NOMO-1 treated with dmso at 0.1 percent for 144 hours (cell line): Measurements from ENCODE around the gene MRPL12.

Source experiments
- DNase-seq: peaks from one replicate; lab custom pipeline; 2025; ENCODE audit not compliant: unreplicated experiment; lab: John Stamatoyannopoulos, UW

MRPL12 gene

GRCh38 chr17:81700353-81701287 is 2.5 kb upstream of the MRPL12 start:
- no peak for DNase-seq

- no peak for DNase-seq
These were observed 1.7 kb upstream of the MRPL12 start for GRCh38 chr17:81701288-81702071.

DNA sequence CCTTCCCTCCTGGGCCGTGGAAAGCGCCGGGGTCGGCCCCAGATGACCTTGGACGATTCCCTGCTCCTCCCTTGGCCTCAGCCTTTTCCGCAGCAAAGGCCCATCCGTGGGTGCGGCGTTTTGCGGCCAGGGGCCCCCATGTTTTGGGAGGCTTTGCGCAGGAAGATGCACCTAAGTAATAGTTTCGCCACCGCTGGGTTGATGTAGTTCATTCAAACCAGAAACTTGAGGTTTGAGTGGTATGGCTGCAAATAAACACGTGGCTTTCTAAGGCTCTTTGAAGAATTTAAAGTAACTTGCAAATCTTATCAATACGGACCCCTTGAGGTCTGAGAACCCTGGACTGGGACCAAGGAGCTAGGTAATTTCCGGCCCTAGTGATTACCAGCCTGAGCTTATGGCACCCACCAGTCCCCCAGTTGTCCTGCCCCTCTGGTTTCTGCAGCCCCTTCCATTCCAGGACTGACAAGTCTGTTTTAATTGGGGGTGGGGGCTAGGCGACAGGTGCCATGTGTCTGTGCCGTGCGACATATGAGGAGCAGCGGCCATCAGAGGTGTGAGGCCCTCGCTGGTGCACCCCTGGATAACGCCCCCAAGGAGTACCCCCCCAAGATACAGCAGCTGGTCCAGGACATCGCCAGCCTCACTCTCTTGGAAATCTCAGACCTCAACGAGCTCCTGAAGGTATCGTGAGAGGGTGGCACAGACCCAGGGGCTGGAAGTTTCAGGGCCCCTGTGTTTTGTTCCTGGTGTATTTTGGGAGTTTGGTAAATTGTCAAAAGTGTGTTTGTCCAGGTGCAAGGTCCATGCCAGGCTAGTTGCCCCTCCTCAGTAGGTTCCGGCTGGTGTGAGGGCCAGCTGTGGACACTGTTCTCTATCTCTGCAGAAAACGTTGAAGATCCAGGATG is 834 bp downstream of the MRPL12 start:
- no peak for DNase-seq

- DNase-seq: no peak
These were observed 2.5 kb downstream of the MRPL12 start for GRCh38 chr17:81705518-81706231.

DNA sequence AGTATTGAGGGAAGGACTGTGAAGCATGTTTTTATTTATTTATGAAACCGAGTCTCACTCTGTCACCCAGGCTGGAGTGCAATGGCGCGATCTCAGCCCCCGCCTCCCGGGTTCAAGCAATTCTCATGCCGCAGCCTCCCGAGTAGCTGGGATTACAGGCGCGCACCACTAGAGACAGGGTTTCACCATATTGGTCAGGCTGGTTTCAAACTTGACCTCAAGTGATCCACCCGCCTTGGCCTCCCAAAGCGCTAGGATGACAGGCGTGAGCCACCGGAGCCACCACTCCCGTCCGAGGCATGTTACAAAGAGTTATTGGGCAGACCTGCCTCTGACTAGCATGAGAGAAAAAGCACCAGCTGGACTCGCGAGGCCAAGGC is 3.1 kb downstream of the MRPL12 start:
- no peak for DNase-seq

- DNase-seq: no peak
These were observed 3.8 kb downstream of the MRPL12 start for GRCh38 chr17:81706757-81707624.

DNA sequence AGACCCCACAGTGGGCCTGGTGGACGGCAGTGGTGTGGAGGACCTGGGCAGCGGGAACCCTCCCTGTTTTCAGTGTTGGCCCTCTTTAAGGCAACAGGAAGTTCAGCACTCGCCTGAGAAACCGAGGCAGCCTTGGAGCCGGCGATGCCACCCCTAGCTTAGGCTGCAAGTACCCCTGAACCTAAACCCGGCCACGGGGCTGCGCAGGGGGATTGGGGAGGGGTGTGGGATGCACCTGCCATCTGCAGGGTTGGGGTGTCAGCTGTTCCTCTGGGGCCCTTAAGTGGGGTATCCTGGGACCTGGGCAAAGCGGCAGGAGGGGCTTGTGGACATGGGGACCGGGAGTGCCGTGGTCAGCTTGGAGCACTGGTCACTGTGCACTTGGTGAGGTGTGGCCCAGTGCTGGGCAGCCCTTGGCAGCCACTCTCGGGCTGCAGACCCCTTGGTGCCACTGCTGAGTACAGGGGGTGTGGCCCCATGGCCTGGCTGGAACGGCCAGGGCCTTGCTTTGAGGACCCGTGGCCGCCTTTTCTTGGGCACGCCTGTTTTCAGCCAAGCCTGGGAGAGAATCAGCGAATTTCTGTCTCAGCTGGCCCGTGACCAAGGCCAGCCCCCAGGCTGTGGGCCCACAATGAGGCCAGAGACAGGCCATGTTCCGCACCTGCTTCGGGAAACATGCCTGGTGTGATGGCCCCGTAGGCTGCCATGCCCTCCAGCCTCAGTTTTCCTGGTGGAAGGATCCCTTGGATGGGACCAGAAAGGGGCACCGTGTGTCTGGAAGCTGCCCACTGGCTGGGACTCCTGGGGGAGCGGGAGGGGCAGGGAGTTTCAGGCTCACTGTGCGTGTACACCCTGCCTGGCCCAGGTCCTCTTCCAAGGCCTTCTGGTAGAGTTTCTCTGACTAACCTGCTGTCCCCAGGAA is 4.8 kb downstream of the MRPL12 start:
- DNase-seq: no peak

DNA sequence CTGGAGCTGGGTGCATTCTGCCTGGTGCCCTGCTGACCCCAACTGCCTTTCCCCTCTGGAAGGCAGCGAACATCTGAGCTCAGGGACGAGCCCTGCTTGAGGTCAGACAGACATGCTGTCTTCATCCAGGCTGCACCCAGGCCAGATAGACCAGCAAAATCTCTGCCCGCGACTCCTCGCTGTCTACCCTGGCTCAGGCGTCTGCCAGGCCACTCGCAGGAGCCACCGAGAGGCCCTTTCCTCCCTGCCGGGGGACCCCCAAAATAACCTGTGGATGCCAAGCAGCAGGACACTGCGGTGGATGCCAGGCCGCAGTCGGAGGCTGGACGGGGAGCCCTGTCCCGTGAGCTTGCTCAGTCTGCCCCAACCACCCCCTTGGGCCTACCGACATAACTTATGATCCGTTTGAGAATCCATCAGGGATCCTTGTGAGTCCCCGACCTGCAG is 5.6 kb downstream of the MRPL12 start:
- no peak for DNase-seq

GRCh38 chr17:81710514-81711308 is 7.5 kb downstream of the MRPL12 start:
- DNase-seq: peak; percentile 24

DNA sequence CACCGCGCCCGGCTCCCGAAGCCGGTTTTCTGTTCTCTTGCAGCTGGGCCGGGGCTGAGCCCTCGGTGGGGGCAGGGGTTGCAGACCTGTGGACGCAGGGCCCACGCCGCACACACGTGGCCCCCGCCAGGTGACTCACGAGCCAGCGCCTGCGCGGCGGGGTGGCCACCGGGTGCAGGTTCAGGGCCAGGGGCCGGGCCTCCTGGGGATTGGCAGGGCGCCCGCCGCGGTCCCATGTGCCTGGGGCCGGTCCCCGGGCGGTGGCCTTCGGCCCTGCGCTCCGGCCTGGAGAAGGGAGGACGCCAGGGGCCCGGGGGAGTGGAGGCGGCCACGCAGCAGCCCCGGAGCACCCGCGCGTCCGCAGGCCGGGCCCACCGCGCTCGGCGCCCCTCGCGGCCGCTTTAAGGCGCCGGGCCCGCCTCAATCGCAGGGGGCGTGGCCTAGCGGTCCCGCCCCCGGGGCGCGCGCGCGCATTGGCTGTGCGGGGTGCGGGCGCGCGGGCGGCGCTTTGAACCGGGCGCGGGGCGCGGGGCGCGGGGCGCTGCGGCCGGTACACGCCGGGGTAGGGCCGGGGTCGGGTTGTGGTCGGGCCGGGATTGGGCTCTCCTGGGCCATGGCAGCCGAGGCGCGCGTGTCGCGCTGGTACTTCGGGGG is 8.8 kb downstream of the MRPL12 start, which contains the start of gene SLC25A10:
TSS of gene SLC25A10 (plus strand) at position 471 of the 654 bp plus-strand sequence. CDS start at position 614, 143 bp downstream.
- peak; percentile 76 for DNase-seq

- DNase-seq: no peak
These were observed 9.4 kb downstream of the MRPL12 start for GRCh38 chr17:81712468-81713003.

DNA sequence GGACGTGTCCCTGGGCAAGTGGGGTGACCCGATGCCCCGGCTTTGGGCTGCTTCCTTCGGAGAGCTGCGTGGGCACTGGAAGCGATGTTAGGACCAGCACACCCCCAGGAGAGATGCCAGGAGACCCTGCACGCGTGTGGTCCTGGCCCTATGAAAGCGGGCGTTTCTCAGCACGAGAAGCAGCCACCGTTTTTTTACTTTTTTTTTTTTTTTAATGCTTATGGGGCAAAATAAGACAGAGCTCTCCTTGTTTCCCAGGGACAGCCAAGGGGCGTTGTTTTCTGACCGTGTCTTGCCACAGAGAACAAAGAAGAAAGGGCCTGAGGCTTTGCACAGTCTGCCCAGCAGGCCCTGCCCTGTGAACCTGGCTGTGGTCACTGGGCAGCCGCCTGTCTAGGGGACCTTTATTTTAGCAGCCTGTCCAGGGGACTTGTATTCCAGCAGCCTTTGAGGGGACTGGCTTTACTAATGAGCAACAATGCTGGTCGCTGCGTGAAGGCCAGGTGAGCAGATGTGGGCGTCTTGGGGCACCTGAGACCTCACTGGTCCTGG is 9.9 kb downstream of the MRPL12 start:
- no peak for DNase-seq

DNA sequence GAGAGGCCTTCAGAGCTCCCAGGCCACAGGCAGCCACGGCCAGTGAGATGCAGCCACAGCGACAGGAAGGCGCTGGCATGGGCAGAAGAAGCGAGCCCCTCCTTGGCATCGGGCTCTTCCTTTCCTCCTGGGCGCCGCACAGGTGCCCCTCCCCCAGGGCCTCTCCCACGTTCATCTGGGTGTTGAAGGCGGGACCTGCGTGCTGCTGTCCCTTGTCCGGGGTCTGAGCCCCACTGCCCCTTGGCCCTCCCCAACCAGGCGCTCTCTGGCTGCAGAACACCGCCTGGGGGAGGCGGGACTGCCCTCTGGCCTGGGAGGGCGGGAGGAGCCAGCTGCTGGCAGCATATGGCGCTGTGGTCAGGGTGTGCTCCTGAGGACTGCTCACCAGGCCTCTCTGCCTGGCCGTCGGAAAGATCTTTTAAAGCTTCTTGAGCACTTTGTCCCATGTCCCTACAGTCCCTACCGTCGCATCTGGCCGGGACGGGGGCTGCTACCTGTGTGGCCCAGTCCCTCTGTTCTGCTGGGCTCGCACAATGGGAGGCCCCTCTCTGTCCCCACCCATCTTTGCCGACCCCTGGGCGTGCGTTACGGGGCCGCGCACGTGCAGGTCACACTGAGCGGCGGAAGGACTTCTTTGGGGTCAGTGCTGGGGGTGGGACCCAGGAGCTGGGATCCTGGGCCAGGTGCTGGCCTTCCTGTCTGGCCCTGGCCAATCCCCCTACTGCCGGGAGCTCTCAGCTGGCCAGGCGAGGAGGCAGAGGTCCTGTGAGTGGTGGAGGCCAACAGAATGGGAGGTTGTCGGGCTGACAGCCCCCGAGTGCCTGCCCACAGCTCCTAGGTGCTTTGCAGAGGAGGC is 10.6 kb downstream of the MRPL12 start:
- no peak for DNase-seq

- no peak for DNase-seq
These were observed 11.4 kb downstream of the MRPL12 start for GRCh38 chr17:81714412-81715106.
